ENCODE measurements around the gene ACLY.
"Not testable (repeated sequence)": the region's sequence is repeated elsewhere in the genome, so short reads cannot be mapped to it uniquely, and the experiment has no call there.

ACLY gene

DNA sequence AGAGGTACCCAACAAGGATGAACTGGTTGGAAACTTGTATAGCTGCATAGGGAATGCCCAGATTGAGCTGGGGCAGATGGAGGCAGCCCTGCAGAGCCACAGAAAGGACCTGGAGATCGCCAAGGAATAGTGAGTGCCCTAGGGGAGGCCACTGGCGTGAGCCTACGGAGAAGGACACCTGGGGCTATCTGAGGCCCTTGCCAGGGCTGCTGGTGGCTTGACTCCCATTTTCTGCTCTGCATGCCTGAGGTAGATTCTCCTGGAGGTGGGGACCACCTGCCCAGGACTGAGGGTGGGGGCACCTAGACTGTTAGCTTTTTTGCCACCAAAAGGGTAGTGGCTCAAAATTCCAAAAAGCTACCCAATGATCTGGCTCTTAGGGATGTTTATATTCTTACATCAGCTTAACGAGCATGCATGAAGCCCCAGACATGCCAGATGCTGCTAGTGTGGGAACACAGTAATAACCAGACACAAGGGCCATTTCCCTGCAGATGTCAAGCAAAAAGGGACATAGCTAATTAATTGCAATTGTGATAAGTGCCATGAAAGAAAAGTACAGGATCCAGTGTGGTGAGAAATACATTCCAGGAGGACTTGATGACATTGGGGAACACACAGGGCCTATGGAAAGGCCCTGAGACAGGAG lies 20.4 kb upstream of the ACLY start:
- no CpG with 5 or more reads among the region's 4 CpGs for WGBS (ENCODE audit: insufficient coverage, insufficient read length)
- Histone ChIP-seq H3K9me3 (ENCODE audit: control insufficient read depth, insufficient read depth, low read length) (no peaks in the 10 kb centered on the region), H3K4me3 (ENCODE audit: low read length) (no peak overlapping the region), H3K36me3 (ENCODE audit: control insufficient read depth, insufficient read depth, low read length) (no peaks in the 10 kb centered on the region), H3K4me1 (ENCODE audit: control insufficient read depth, insufficient read depth, low read length) (no peaks in the 10 kb centered on the region), H3K27me3 (ENCODE audit: control insufficient read depth, insufficient read depth, low read length) (no peaks in the 10 kb centered on the region), H3K27ac (ENCODE audit: low read length) (no peak overlapping the region)
- DNase-seq (ENCODE audit: low read depth, low spot score) = no peak

DNA sequence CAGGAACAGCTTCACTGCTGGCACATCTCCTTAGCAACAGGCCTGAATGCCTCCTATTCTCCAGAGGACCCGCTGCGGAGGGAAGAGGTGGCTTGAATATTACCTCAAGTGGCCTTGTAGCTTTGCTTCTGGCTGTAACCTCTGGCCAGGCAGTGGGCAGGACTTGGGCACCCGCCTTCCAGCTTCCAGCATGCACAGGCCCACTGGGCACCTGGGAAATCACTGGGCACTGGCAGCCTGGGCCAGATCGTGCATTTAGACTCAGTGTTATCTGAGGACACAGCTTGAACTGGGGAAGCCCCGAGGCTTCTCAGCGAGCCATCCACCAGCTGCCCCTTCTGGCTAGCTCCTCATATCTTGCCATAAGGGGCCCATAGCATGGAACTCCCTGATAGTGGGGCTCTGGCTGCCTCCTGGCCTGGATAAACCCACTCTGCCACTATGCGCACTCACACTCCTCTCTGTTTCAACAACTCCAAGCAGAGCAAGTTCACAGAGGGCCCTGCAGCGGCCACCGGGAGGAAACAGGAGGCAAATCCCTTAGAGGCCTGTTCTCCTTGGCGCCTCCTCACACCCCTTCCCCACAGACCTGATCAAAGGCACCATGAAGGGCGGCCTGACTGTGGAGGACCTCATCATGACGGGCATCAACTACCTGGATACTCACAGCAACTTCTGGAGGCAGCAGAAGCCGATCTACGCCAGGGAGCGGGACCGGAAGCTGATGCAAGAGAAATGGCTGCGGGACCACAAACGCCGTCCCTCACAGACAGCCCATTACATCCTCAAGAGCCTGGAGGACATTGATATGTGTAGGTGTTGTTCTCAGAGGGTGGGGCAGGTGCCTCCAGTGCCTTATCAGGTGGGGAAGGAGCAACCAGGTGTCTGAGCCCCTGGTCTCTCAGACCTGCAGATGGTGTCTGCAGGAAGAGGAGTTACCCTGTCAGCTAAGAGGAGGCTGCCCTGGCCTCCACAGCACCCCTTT lies 19.5 kb upstream of the ACLY start:
- Histone ChIP-seq H3K36me3 (ENCODE audit: control insufficient read depth, insufficient read depth, low read length) (no peaks in the 10 kb centered on the region), H3K27ac (ENCODE audit: low read length) (no peak overlapping the region), H3K9me3 (ENCODE audit: control insufficient read depth, insufficient read depth, low read length) (no peaks in the 10 kb centered on the region), H3K4me1 (ENCODE audit: control insufficient read depth, insufficient read depth, low read length) (no peaks in the 10 kb centered on the region), H3K4me3 (ENCODE audit: low read length) (no peak overlapping the region; the same call in 1 of the 2 replicates), H3K27me3 (ENCODE audit: control insufficient read depth, insufficient read depth, low read length) (no peaks in the 10 kb centered on the region)
- WGBS (ENCODE audit: insufficient coverage, insufficient read length) = no CpG with 5 or more reads among the region's 19 CpGs
- no peak for DNase-seq (ENCODE audit: low read depth, low spot score)

DNA sequence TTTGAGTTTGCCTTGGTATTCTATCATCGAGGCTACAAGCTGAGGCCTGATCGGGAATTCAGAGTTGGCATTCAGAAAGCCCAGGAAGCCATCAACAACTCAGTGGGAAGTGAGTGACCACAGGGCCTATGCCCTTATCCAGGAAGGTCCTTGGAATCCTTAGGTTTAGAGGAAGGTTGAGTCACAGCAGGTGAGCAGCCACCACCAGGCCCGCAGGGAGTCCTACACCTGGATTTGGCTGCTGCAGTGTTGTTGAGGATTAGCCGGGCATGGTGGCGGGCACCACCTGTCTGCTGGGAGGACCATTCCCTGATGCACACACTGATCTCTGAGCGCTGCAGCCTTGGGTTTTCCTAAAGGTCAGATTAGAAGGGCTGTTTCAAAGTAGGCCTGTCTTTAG lies 16.9 kb upstream of the ACLY start:
- no peak for DNase-seq (ENCODE audit: low read depth, low spot score)
- H3K27me3 ChIP-seq (ENCODE audit: control insufficient read depth, insufficient read depth, low read length) = no peaks in the 10 kb centered on the region
- WGBS (ENCODE audit: insufficient coverage, insufficient read length) = no CpG with 5 or more reads among the region's 6 CpGs
- no peaks in the 10 kb centered on the region for H3K36me3 ChIP-seq (ENCODE audit: control insufficient read depth, insufficient read depth, low read length)
- H3K27ac ChIP-seq (ENCODE audit: low read length) = no peak overlapping the region
- no peaks in the 10 kb centered on the region for H3K9me3 ChIP-seq (ENCODE audit: control insufficient read depth, insufficient read depth, low read length)
- H3K4me3 ChIP-seq (ENCODE audit: low read length) = no peak overlapping the region
- no peaks in the 10 kb centered on the region; the same call in 1 of the 2 replicates for H3K4me1 ChIP-seq (ENCODE audit: control insufficient read depth, insufficient read depth, low read length)

DNA sequence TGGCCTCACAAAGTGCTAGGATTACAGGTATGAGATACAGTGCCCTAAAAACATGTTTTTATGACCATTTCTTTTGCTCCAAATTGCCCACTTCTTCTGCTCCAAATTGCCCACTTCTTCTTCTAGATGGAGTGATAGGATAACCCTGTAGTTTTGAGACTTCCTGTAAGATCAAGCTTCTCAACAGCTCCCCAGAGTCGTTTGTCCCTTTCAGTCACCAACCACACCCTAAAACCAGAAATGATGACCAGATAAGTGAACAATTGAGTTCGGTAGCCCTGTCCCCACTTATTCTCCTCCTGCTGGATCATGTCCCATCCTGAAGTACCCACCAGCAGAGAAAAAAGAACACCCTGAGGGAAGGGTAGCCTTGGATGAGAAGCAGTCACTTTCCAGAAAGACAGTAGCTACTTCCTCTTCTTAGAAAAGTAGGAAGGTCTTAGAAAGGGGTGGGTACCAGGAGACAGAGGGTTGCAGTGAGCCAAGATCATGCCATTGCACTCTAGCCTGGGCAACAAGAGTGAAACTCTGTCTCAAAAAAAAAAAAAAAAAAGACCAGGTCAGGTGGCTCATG lies 14.2 kb upstream of the ACLY start:
- H3K9me3 ChIP-seq (ENCODE audit: control insufficient read depth, insufficient read depth, low read length) = no peaks in the 10 kb centered on the region
- no peak overlapping the region for H3K27ac ChIP-seq (ENCODE audit: low read length)
- no peak overlapping the region for H3K4me3 ChIP-seq (ENCODE audit: low read length)
- H3K36me3 ChIP-seq (ENCODE audit: control insufficient read depth, insufficient read depth, low read length) = no peaks in the 10 kb centered on the region
- no peaks in the 10 kb centered on the region for H3K27me3 ChIP-seq (ENCODE audit: control insufficient read depth, insufficient read depth, low read length)
- WGBS (ENCODE audit: insufficient coverage, insufficient read length) = no CpG with 5 or more reads among the region's 2 CpGs
- no peaks in the 10 kb centered on the region; the same call in 1 of the 2 replicates for H3K4me1 ChIP-seq (ENCODE audit: control insufficient read depth, insufficient read depth, low read length)
- DNase-seq (ENCODE audit: low read depth, low spot score) = no peak

DNA sequence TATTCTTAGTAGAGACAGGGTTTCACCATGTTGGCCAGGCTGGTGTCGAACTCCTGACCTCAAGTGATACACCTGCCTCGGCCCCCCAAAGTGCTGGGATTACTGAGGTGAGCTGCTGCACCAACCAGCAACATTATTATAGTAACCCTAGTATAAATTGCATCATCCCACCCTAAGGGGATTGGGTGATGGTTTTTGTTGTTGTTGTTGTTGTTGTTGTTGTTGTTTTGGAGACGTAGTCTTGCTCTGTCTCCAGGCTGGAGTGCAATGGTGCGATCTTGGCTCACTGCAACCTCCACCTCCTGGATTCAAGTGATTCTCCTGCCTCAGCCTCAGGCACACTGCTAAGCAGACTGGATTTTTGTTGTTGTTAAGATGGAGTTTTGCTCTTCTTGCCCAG lies 13.0 kb upstream of the ACLY start:
- not testable (repeated sequence) for H3K4me1 ChIP-seq (ENCODE audit: control insufficient read depth, insufficient read depth, low read length); H3K27me3 ChIP-seq (ENCODE audit: control insufficient read depth, insufficient read depth, low read length); H3K27ac ChIP-seq (ENCODE audit: low read length); H3K4me3 ChIP-seq (ENCODE audit: low read length); H3K36me3 ChIP-seq (ENCODE audit: control insufficient read depth, insufficient read depth, low read length); H3K9me3 ChIP-seq (ENCODE audit: control insufficient read depth, insufficient read depth, low read length); DNase-seq (ENCODE audit: low read depth, low spot score)
- no CpG with 5 or more reads among the region's 4 CpGs for WGBS (ENCODE audit: insufficient coverage, insufficient read length)

DNA sequence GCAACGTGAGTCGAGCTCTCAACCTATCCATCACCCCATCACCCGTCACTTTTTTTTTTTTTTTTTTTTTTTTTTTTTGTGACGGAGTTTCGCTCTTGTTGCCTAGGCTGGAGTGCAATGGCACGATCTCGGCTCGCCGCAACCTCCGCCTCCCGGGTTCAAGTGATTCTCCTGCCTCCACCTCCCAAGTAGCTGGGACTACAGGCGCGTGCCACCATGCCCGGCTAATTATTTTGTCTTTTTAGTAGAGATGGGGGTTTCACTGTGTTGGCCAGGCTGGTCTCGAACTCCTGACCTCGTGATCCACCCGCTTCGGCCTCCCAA lies 12.0 kb upstream of the ACLY start:
- WGBS (ENCODE audit: insufficient coverage, insufficient read length) = no CpG with 5 or more reads among the region's 18 CpGs
- H3K27me3 ChIP-seq (ENCODE audit: control insufficient read depth, insufficient read depth, low read length); H3K27ac ChIP-seq (ENCODE audit: low read length); DNase-seq (ENCODE audit: low read depth, low spot score); H3K9me3 ChIP-seq (ENCODE audit: control insufficient read depth, insufficient read depth, low read length); H3K36me3 ChIP-seq (ENCODE audit: control insufficient read depth, insufficient read depth, low read length); H3K4me1 ChIP-seq (ENCODE audit: control insufficient read depth, insufficient read depth, low read length): not testable (repeated sequence)
- H3K4me3 ChIP-seq (ENCODE audit: low read length) = peak overlapping the region; percentile 56; the same call in 1 of the 2 replicates

DNA sequence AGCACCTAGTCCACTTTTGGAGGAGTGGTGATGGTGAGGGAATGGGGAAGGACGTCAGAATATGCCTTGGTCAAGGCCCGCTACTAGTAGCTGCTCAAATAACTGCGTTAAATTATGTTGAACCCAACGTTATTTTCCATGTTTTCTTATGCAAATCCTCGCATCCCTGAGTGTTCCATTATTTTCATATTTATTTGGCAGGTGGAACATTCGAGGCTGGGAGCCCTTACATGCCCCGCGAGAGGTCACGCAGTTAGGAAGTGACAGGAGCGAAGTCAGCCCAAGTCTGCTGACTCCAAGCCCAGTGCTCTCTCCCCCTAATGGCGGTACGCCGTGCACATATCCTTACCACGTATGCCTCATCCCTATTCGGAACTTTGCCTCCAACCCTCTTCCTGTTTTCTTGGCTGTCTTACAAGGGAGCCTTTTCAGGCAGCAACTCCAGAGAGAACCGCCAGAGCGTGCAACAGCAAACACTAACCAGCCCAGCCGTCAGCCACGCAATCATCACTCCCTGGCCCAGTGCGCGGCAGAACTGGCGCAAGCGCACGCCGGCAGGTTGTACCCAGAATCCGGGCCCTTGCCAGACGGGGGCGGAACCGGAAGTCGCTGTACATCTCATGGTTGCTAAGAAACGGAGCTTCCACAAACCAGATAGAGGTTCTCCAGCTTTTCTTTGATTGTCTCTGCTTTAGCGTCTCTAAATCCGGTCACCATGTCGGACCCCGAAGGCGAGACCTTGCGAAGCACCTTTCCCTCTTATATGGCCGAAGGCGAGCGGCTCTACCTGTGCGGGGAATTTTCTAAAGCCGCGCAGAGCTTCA lies 11.5 kb upstream of the ACLY start, which contains the start of gene ODAD4:
Gene ODAD4 (plus strand): TSS at position 609 of the 824 bp plus-strand sequence. CDS start 107 bp downstream, at position 716.
- Histone ChIP-seq H3K27me3 (ENCODE audit: control insufficient read depth, insufficient read depth, low read length) (no peaks in the 10 kb centered on the region), H3K4me3 (ENCODE audit: low read length) (peak within 1 kb of the TSS; percentile 56; the same call in 1 of the 2 replicates), H3K9me3 (ENCODE audit: control insufficient read depth, insufficient read depth, low read length) (no peaks in the 10 kb centered on the region), H3K36me3 (ENCODE audit: control insufficient read depth, insufficient read depth, low read length) (no peaks in the 10 kb centered on the region), H3K4me1 (ENCODE audit: control insufficient read depth, insufficient read depth, low read length) (no peaks in the 10 kb centered on the region; the same call in 1 of the 2 replicates), H3K27ac (ENCODE audit: low read length) (no peak within 1 kb of the TSS)
- WGBS (ENCODE audit: insufficient coverage, insufficient read length) = no CpG with 5 or more reads among the region's 43 CpGs
- DNase-seq (ENCODE audit: low read depth, low spot score) = peak; percentile 89

DNA sequence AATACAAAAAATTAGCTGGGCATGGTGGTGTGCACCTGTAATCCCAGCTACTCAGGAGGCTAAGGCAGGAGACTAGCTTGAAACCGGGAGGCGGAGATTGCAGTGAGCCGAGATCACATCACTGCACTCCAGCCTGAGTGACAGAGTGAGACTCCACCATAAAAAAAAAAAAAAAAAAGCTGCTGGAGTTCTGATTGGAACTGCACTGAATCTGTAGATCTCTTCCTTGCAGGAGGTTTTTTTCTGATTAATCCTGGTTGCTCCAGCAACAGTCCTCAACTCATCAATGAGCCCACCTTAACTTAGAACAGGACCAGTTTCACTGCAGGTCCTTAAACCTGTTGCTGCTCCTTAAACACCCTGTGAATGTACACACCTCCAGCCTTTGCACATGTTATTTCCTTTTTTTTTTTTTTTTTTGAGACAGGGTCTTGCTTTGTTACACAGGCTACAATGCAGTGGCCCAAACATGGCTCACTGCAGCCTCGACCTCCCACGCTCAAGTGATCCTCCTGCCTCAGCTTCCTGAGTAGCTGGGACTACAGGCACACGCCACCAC lies 10.0 kb upstream of the ACLY start:
- no CpG with 5 or more reads among the region's 6 CpGs for WGBS (ENCODE audit: insufficient coverage, insufficient read length)
- H3K4me3 ChIP-seq (ENCODE audit: low read length) = no peak overlapping the region
- H3K27me3 ChIP-seq (ENCODE audit: control insufficient read depth, insufficient read depth, low read length) = no peaks in the 10 kb centered on the region
- no peak overlapping the region for H3K27ac ChIP-seq (ENCODE audit: low read length)
- no peaks in the 10 kb centered on the region for H3K9me3 ChIP-seq (ENCODE audit: control insufficient read depth, insufficient read depth, low read length)
- no peaks in the 10 kb centered on the region; the same call in 1 of the 2 replicates for H3K4me1 ChIP-seq (ENCODE audit: control insufficient read depth, insufficient read depth, low read length)
- no peak for DNase-seq (ENCODE audit: low read depth, low spot score)
- H3K36me3 ChIP-seq (ENCODE audit: control insufficient read depth, insufficient read depth, low read length) = no peaks in the 10 kb centered on the region

DNA sequence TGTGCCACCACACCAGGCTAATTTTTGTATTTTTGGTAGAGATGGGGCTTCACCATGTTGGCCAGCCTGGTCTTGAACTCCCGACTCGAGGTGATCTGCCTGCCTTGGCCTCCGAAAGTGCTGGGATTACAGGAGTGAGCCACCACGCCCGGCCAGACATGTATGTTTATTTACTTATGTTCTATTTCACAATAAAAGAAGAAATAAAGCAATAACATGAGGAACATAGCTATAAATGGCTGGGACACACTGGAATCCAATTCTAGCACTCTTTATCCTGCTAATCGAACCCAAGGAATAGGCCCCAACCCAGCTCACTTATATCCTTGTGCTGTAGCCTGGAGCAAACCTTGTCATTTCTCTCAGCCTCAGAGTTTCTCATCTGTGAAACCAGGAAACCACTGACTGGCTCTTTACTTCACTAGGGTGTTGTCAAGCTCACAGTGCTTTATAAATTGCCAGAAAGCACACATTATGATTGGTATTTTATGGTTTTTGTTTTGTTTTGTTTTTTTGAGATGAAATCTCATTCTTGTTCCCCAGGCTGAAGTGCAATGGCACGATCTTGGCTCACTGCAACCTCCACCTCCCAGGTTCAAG lies 7.3 kb upstream of the ACLY start:
- H3K27ac ChIP-seq (ENCODE audit: low read length) = no peak overlapping the region
- no peak overlapping the region for H3K4me3 ChIP-seq (ENCODE audit: low read length)
- DNase-seq (ENCODE audit: low read depth, low spot score) = no peak
- H3K27me3 ChIP-seq (ENCODE audit: control insufficient read depth, insufficient read depth, low read length) = no peaks in the 10 kb centered on the region
- H3K4me1 ChIP-seq (ENCODE audit: control insufficient read depth, insufficient read depth, low read length) = no peaks in the 10 kb centered on the region
- no peaks in the 10 kb centered on the region for H3K9me3 ChIP-seq (ENCODE audit: control insufficient read depth, insufficient read depth, low read length)
- no CpG with 5 or more reads among the region's 7 CpGs for WGBS (ENCODE audit: insufficient coverage, insufficient read length)
- H3K36me3 ChIP-seq (ENCODE audit: control insufficient read depth, insufficient read depth, low read length) = no peaks in the 10 kb centered on the region
